ENCODE data around the gene TEX53.

TEX53 gene

GRCh38 chr9:114691046-114691955 lies 33.7 kb upstream of the TEX53 start:
- Histone ChIP-seq H3K9me3 (ENCODE audit: control insufficient read depth in 5 of 5, low read length in 5 of 5) (no peaks in the 10 kb centered on the region), H3K36me3 (ENCODE audit: control insufficient read depth in 5 of 5, insufficient read depth in 5 of 5, low read length in 5 of 5) (no peaks in the 10 kb centered on the region), H3K27ac (ENCODE audit: low read depth, low read length) (no peak overlapping the region), H3K4me1 (ENCODE audit: control insufficient read depth in 5 of 5, insufficient read depth in 5 of 5, low read length in 5 of 5) (no peaks in the 10 kb centered on the region), H3K4me3 (ENCODE audit: low read depth in 1 of 5, low read length in 5 of 5) (no peak overlapping the region), H3K9ac (ENCODE audit: low read length in 5 of 5) (no peak overlapping the region), H3K27me3 (ENCODE audit: control insufficient read depth in 5 of 5, insufficient read depth in 4 of 5, low read length in 5 of 5) (peaks cover 0 to 3% (median 0%) of the 10 kb centered on the region in 5 donors)

DNA sequence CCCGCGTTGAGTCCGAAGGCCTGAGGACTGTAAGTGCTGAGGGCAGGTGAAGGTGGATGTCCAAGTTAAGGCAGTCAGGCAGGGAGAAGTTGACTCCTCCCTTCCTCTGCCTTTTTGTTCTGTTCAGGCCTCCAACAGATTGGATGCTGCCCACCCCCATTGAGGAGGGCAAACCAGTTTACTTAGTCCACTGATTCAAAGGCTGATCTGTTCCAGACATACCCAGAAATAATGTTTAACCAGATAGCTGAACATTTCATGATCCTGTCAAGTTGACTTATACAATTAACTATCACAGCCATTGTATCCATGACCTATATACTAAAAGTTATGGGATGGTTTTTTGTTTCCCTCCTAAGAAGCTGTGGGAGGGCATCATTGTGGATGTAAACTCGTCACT lies 32.7 kb upstream of the TEX53 start:
- H3K4me3 ChIP-seq (ENCODE audit: low read depth in 1 of 5, low read length in 5 of 5): no peak overlapping the region
- peaks cover 0 to 3% (median 0%) of the 10 kb centered on the region in 5 donors for H3K27me3 ChIP-seq (ENCODE audit: control insufficient read depth in 5 of 5, insufficient read depth in 4 of 5, low read length in 5 of 5)
- H3K27ac ChIP-seq (ENCODE audit: low read depth, low read length): no peak overlapping the region
- no peaks in the 10 kb centered on the region for H3K36me3 ChIP-seq (ENCODE audit: control insufficient read depth in 5 of 5, insufficient read depth in 5 of 5, low read length in 5 of 5)
- H3K9me3 ChIP-seq (ENCODE audit: control insufficient read depth in 5 of 5, low read length in 5 of 5): no peaks in the 10 kb centered on the region
- H3K4me1 ChIP-seq (ENCODE audit: control insufficient read depth in 5 of 5, insufficient read depth in 5 of 5, low read length in 5 of 5): no peaks in the 10 kb centered on the region
- no peak overlapping the region for H3K9ac ChIP-seq (ENCODE audit: low read length in 5 of 5)

- H3K27ac ChIP-seq (ENCODE audit: low read depth, low read length): no peak overlapping the region
- no peaks in the 10 kb centered on the region for H3K9me3 ChIP-seq (ENCODE audit: control insufficient read depth in 5 of 5, low read length in 5 of 5)
- peaks cover 0 to 3% (median 0%) of the 10 kb centered on the region in 5 donors for H3K27me3 ChIP-seq (ENCODE audit: control insufficient read depth in 5 of 5, insufficient read depth in 4 of 5, low read length in 5 of 5)
- no peak overlapping the region for H3K4me3 ChIP-seq (ENCODE audit: low read depth in 1 of 5, low read length in 5 of 5)
- H3K4me1 ChIP-seq (ENCODE audit: control insufficient read depth in 5 of 5, insufficient read depth in 5 of 5, low read length in 5 of 5): no peaks in the 10 kb centered on the region
- no peaks in the 10 kb centered on the region for H3K36me3 ChIP-seq (ENCODE audit: control insufficient read depth in 5 of 5, insufficient read depth in 5 of 5, low read length in 5 of 5)
- H3K9ac ChIP-seq (ENCODE audit: low read length in 5 of 5): no peak overlapping the region
These were observed 32.2 kb upstream of the TEX53 start for GRCh38 chr9:114689813-114690212.

DNA sequence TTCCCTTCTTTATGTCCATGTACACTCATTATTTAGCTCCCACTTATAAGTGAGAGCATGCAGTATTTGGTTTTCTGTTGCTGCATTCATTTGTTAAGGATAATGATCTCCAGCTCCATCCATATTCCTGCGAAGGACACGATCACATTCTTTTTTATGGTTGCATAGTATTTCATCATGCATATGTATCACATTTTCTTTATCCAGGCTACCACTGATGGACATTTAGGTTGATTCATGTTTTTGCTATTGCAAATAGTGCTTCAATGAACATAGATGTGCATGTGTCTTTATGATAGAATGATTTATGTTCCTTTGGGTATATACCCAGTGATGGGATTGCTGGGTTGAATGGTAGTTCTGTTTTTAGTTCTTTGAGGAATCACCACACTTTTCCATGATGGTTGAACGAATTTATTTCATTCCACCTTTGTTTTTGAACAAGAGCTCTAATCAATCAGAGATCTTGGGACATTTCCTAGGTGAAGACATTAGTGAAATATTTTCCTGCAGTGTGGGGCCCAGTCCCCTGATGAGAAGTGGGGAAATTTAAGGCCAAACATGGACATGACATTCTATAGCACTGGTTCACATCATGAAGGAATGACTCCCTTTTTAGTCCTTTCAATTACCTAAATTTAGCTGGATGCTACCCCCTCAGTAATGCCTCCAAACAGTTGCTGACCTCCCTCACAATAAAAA lies 31.5 kb upstream of the TEX53 start:
- Histone ChIP-seq H3K9ac (ENCODE audit: low read length in 5 of 5) (no peak overlapping the region), H3K4me3 (ENCODE audit: low read depth in 1 of 5, low read length in 5 of 5) (no peak overlapping the region), H3K9me3 (ENCODE audit: control insufficient read depth in 5 of 5, low read length in 5 of 5) (no peaks in the 10 kb centered on the region), H3K27ac (ENCODE audit: low read depth, low read length) (no peak overlapping the region), H3K36me3 (ENCODE audit: control insufficient read depth in 5 of 5, insufficient read depth in 5 of 5, low read length in 5 of 5) (no peaks in the 10 kb centered on the region), H3K27me3 (ENCODE audit: control insufficient read depth in 5 of 5, insufficient read depth in 4 of 5, low read length in 5 of 5) (peaks cover 0 to 3% (median 0%) of the 10 kb centered on the region in 5 donors), H3K4me1 (ENCODE audit: control insufficient read depth in 5 of 5, insufficient read depth in 5 of 5, low read length in 5 of 5) (no peaks in the 10 kb centered on the region)

- no peak overlapping the region for H3K27ac ChIP-seq (ENCODE audit: low read depth, low read length)
- H3K36me3 ChIP-seq (ENCODE audit: control insufficient read depth in 5 of 5, insufficient read depth in 5 of 5, low read length in 5 of 5): no peaks in the 10 kb centered on the region
- H3K27me3 ChIP-seq (ENCODE audit: control insufficient read depth in 5 of 5, insufficient read depth in 4 of 5, low read length in 5 of 5): peaks cover 0 to 3% (median 0%) of the 10 kb centered on the region in 5 donors
- no peaks in the 10 kb centered on the region for H3K9me3 ChIP-seq (ENCODE audit: control insufficient read depth in 5 of 5, low read length in 5 of 5)
- H3K9ac ChIP-seq (ENCODE audit: low read length in 5 of 5): no peak overlapping the region
- no peaks in the 10 kb centered on the region for H3K4me1 ChIP-seq (ENCODE audit: control insufficient read depth in 5 of 5, insufficient read depth in 5 of 5, low read length in 5 of 5)
- H3K4me3 ChIP-seq (ENCODE audit: low read depth in 1 of 5, low read length in 5 of 5): no peak overlapping the region
These were observed 30.8 kb upstream of the TEX53 start for GRCh38 chr9:114688379-114688778.

DNA sequence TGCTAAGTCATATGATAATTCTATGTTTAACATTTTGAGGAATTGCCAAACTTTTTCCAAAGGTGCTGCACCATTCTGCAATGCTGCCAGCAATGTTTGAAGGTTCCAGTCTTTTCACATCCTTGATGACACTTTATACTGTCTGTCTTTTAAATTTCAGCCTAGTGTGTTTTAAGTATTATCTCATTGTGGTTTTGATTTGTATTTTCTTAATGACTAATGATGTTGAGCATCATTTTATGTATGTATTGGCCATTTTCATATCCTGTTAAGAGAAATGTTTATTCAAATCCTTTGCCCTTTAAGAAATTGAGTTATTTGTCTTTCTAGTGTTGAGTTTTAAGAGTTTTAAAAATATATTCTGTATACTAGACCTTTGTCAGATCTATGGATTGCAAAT lies 29.4 kb upstream of the TEX53 start:
- Histone ChIP-seq H3K27ac (ENCODE audit: low read depth, low read length) (no peak overlapping the region), H3K4me1 (ENCODE audit: control insufficient read depth in 5 of 5, insufficient read depth in 5 of 5, low read length in 5 of 5) (no peaks in the 10 kb centered on the region), H3K27me3 (ENCODE audit: control insufficient read depth in 5 of 5, insufficient read depth in 4 of 5, low read length in 5 of 5) (peaks cover 0 to 3% (median 0%) of the 10 kb centered on the region in 5 donors), H3K9me3 (ENCODE audit: control insufficient read depth in 5 of 5, low read length in 5 of 5) (no peaks in the 10 kb centered on the region), H3K9ac (ENCODE audit: low read length in 5 of 5) (no peak overlapping the region), H3K36me3 (ENCODE audit: control insufficient read depth in 5 of 5, insufficient read depth in 5 of 5, low read length in 5 of 5) (no peaks in the 10 kb centered on the region), H3K4me3 (ENCODE audit: low read depth in 1 of 5, low read length in 5 of 5) (no peak overlapping the region)

GRCh38 chr9:114685951-114686350 lies 28.3 kb upstream of the TEX53 start:
- H3K4me3 ChIP-seq (ENCODE audit: low read depth in 1 of 5, low read length in 5 of 5): no peak overlapping the region
- H3K27me3 ChIP-seq (ENCODE audit: control insufficient read depth in 5 of 5, insufficient read depth in 4 of 5, low read length in 5 of 5): peaks cover 0 to 3% (median 0%) of the 10 kb centered on the region in 5 donors
- H3K9me3 ChIP-seq (ENCODE audit: control insufficient read depth in 5 of 5, low read length in 5 of 5): no peaks in the 10 kb centered on the region
- no peak overlapping the region for H3K9ac ChIP-seq (ENCODE audit: low read length in 5 of 5)
- H3K36me3 ChIP-seq (ENCODE audit: control insufficient read depth in 5 of 5, insufficient read depth in 5 of 5, low read length in 5 of 5): no peaks in the 10 kb centered on the region
- no peaks in the 10 kb centered on the region for H3K4me1 ChIP-seq (ENCODE audit: control insufficient read depth in 5 of 5, insufficient read depth in 5 of 5, low read length in 5 of 5)
- H3K27ac ChIP-seq (ENCODE audit: low read depth, low read length): no peak overlapping the region

DNA sequence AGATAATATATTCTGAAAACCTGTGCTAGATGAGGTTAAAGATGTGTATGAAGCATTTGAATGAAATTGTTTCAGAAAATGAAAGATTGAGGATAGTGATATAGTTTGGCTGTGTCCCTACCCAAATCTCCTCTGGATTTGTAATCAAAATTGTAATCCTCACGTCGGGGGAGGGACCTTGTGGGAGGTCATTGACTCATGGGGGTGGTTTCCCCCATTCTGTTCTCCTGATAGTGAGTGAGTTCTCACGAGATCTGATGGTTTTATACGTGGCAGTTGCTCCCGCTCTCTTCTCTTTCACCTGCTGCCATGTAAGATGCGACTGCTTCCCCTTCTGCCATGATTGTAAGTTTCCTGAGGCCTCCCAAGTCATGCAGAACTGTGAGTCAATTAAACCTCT lies 26.4 kb upstream of the TEX53 start:
- H3K36me3 ChIP-seq (ENCODE audit: control insufficient read depth in 5 of 5, insufficient read depth in 5 of 5, low read length in 5 of 5): no peaks in the 10 kb centered on the region

GRCh38 chr9:114682846-114683245 lies 25.2 kb upstream of the TEX53 start:
- Histone ChIP-seq H3K27me3 (ENCODE audit: control insufficient read depth in 5 of 5, insufficient read depth in 4 of 5, low read length in 5 of 5) (peaks cover 0 to 5% (median 0%) of the 10 kb centered on the region in 5 donors), H3K27ac (ENCODE audit: low read depth, low read length) (no peak overlapping the region)

More for the DNA sequence above, 26.4 kb upstream of the TEX53 start:
- Histone ChIP-seq H3K27ac (ENCODE audit: low read depth, low read length) (no peak overlapping the region), H3K4me3 (ENCODE audit: low read depth in 1 of 5, low read length in 5 of 5) (no peak overlapping the region), H3K9ac (ENCODE audit: low read length in 5 of 5) (no peak overlapping the region), H3K9me3 (ENCODE audit: control insufficient read depth in 5 of 5, low read length in 5 of 5) (no peaks in the 10 kb centered on the region), H3K4me1 (ENCODE audit: control insufficient read depth in 5 of 5, insufficient read depth in 5 of 5, low read length in 5 of 5) (no peaks in the 10 kb centered on the region), H3K27me3 (ENCODE audit: control insufficient read depth in 5 of 5, insufficient read depth in 4 of 5, low read length in 5 of 5) (peaks cover 0 to 5% (median 0%) of the 10 kb centered on the region in 5 donors)

More at GRCh38 chr9:114682846-114683245, 25.2 kb upstream of the TEX53 start:
- Histone ChIP-seq H3K4me3 (ENCODE audit: low read depth in 1 of 5, low read length in 5 of 5) (no peak overlapping the region), H3K9ac (ENCODE audit: low read length in 5 of 5) (no peak overlapping the region), H3K9me3 (ENCODE audit: control insufficient read depth in 5 of 5, low read length in 5 of 5) (no peaks in the 10 kb centered on the region), H3K36me3 (ENCODE audit: control insufficient read depth in 5 of 5, insufficient read depth in 5 of 5, low read length in 5 of 5) (no peaks in the 10 kb centered on the region), H3K4me1 (ENCODE audit: control insufficient read depth in 5 of 5, insufficient read depth in 5 of 5, low read length in 5 of 5) (no peaks in the 10 kb centered on the region)

Data from subcutaneous abdominal adipose tissue (tissue), 5 donors.